ENCODE data around the gene MYBPC1. TPM values are rescaled to one million over a fixed set of nuclear protein-coding genes. Genes with fewer than 3 reads are reported as not detected.

MYBPC1 gene
- total and polyA plus RNA-seq, 2 of the 13 experiments (the other 11 are each of a cell fraction or from before 2014, with no cell fraction given) = 0.31 to 0.53 TPM

DNA sequence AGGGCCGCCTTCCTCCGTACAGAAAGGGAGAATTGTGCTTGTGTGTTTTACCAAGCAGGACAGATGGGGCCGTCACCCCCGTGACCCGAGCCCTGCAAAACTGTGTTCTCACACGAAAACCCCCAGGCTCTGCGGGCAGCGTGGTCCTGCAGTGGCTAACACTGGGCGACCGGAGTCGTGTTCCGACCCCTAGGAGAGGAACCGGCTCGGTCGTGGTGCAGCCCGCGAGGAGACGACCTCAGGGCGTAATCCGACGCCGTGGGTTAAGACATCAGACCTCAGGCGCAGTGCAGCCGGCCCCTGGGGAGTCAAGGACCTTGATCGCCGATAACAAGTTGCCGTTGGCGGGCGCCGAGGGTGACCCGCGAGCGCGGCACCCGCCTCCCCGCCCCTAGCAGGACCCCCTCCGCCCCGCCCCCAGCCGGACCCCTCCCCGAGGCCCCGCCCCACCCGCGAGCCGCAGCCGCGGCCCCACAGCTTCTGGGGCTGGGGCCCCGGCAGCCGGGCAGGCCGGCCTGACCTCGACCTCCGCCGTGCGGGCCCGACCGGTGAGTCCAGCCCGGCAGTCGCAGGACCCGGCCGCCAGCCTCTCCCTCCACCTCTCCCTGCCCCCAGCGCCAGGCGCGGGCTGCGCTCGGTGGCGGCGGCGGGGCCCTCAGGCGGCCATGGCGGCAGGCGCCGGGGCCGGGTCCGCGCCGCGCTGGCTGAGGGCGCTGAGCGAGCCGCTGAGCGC lies 102.6 kb downstream of the MYBPC1 start, which contains the start of gene CHPT1 (continued):
- no peak; the same call in 1 of the 2 replicates for TF ChIP-seq ARID5B (CRISPR knock-in tag; IDR thresholded peaks at IDR 0.05)
- no peak for TF ChIP-seq PAF1 (CRISPR knock-in tag; IDR thresholded peaks at IDR 0.05)
- TF ChIP-seq ZKSCAN1 (IDR thresholded peaks at IDR 0.05; ENCODE audit: low read length) = no peak
- no peak for TF ChIP-seq NFYC (CRISPR knock-in tag; IDR thresholded peaks at IDR 0.05)
- peak; percentile 61; the same call in 1 of the 2 replicates for TF ChIP-seq HOXA5 (CRISPR knock-in tag; IDR thresholded peaks at IDR 0.05)
- TF ChIP-seq HCFC1 (IDR thresholded peaks at IDR 0.05; ENCODE audit: low read depth, low read length) = no peak
- no peak for TF ChIP-seq GATA4 (IDR thresholded peaks at IDR 0.05; ENCODE audit: borderline replicate concordance, low read depth)
- no peak for TF ChIP-seq SMAD9 (CRISPR knock-in tag; IDR thresholded peaks at IDR 0.05)
- TF ChIP-seq TMF1 (CRISPR knock-in tag; IDR thresholded peaks at IDR 0.05; ENCODE audit: low read depth) = no peak; the same call in 1 of the 2 replicates
- TF ChIP-seq PHF5A (CRISPR knock-in tag; IDR thresholded peaks at IDR 0.05; ENCODE audit: low read depth, unreplicated experiment) = no peak
- 0 out of 2 replicates have a peak, but pooled peaks have one; percentile 27 for TF ChIP-seq SATB2 (CRISPR knock-in tag; IDR thresholded peaks at IDR 0.05)
- TF ChIP-seq RCOR2 (CRISPR knock-in tag; IDR thresholded peaks at IDR 0.05) = no peak
- TF ChIP-seq KLF9 (CRISPR knock-in tag; IDR thresholded peaks at IDR 0.05; ENCODE audit: low read depth) = no peak
- no peak for TF ChIP-seq NCOR1 (IDR thresholded peaks at IDR 0.05; ENCODE audit: borderline replicate concordance, low read length)
- TF ChIP-seq ATF7-NPFF (CRISPR knock-in tag; IDR thresholded peaks at IDR 0.05; ENCODE audit: low read depth) = no peak
- TF ChIP-seq CENPX (CRISPR knock-in tag; IDR thresholded peaks at IDR 0.05) = no peak
- no peak for TF ChIP-seq ZNF451 (CRISPR knock-in tag; IDR thresholded peaks at IDR 0.05)
- TF ChIP-seq ZNF597 (CRISPR knock-in tag; IDR thresholded peaks at IDR 0.05) = no peak
- TF ChIP-seq ZNF136 (CRISPR knock-in tag; IDR thresholded peaks at IDR 0.05; ENCODE audit: low read depth) = no peak
- TF ChIP-seq NAIF1 (CRISPR knock-in tag; IDR thresholded peaks at IDR 0.05; ENCODE audit: borderline replicate concordance) = no peak
- TF ChIP-seq, protein P1, sequence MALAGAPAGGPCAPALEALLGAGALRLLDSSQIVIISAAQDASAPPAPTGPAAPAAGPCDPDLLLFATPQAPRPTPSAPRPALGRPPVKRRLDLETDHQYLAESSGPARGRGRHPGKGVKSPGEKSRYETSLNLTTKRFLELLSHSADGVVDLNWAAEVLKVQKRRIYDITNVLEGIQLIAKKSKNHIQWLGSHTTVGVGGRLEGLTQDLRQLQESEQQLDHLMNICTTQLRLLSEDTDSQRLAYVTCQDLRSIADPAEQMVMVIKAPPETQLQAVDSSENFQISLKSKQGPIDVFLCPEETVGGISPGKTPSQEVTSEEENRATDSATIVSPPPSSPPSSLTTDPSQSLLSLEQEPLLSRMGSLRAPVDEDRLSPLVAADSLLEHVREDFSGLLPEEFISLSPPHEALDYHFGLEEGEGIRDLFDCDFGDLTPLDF (CRISPR knock-in tag; IDR thresholded peaks at IDR 0.05) = peak; percentile 81
- TF ChIP-seq HDAC1 (CRISPR knock-in tag; IDR thresholded peaks at IDR 0.05) = no peak
- no peak for TF ChIP-seq SETDB1 (CRISPR knock-in tag; IDR thresholded peaks at IDR 0.05; ENCODE audit: borderline replicate concordance)
- TF ChIP-seq BHLHE40 (IDR thresholded peaks at IDR 0.05; ENCODE audit: low read length) = no peak
